H7 (cell line): ENCODE results near the gene SLC5A11. TPM values are rescaled to one million over a fixed set of nuclear protein-coding genes. Genes with fewer than 3 reads are reported as not detected.
A peak's percentile ranks its signal among the peaks of the same experiment; 100 is the strongest.

Experiments used
- DNase-seq: peaks from one replicate; pipeline ENCODE4 v3.0.0; 2012
- H3K27me3 ChIP-seq: 2 replicates; pipeline ENCODE4 v1.6.0; 2011; ENCODE audit warnings: mild to moderate bottlenecking, low read length; ENCODE audit not compliant: control insufficient read depth, insufficient read depth
- H3K36me3 ChIP-seq: replicated peaks from 2 replicates; pipeline ENCODE4 v1.5.1; 2011; ENCODE audit warnings: low read length; ENCODE audit not compliant: control insufficient read depth, insufficient read depth
- H3K4me3 ChIP-seq: 2 replicates; pipeline ENCODE4 v1.5.1; 2011; ENCODE audit warnings: low read depth, mild to moderate bottlenecking, control low read depth, low read length, moderate library complexity; ENCODE audit not compliant: insufficient read depth
- total RNA-seq: library from RNA; depleted of rRNA; stranded (reverse); fragments of >200 nt; shearing (Covaris generic); gene quantifications from 2 replicates; pipeline ENCODE4 v1.2.3, GENCODE V29; 2014; rRNA removed

SLC5A11 gene
- total RNA-seq, 1 experiment from 2014 or later: not detected

DNA sequence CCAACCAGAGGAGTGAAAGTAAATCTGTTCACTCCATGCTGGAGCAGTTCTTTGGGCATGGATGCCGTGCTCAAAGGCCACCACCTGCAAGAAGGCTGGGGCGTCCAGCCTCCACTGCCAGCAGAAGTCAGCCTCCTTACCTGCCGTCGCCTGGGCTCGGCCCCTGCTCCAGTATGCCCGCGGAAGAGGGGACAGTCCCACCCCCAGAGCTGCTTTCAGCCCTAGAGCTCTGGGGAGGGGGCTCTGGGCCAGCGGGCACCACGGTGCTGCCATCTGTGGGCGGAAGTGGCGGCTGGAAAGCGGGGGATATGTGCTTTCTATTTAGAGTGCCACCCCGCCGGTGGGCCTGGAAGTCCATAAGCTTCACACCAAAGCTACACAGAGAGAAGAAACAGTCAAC is 93.5 kb downstream of the SLC5A11 start:
- no peaks in the 10 kb centered on the region for H3K27me3 ChIP-seq
- H3K36me3 ChIP-seq: peaks cover 15% of the 10 kb centered on the region
- H3K4me3 ChIP-seq: no peak overlapping the region
- DNase-seq: peak; percentile 60

DNA sequence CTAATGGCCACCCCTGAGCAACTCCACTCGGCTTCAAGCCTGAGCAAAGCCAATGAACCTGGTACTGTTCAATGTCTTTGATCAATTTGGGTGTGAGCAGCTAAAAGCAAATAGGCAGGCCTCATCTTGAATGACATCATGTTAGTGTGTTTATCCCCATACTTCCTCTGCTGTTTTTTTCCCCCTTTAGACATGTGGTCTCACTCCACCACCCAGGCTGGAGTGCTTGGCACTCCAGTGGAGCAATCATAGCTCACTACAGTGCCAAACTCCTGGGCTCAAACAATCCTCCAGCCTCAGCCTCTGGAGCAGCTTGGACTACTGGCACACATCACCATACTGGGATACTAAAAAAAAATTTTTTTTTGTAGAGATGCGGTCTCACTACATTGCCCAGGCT is 94.0 kb downstream of the SLC5A11 start:
- Histone ChIP-seq H3K27me3 (no peaks in the 10 kb centered on the region), H3K4me3 (no peak overlapping the region), H3K36me3 (peaks cover 13% of the 10 kb centered on the region)
- DNase-seq: no peak

DNA sequence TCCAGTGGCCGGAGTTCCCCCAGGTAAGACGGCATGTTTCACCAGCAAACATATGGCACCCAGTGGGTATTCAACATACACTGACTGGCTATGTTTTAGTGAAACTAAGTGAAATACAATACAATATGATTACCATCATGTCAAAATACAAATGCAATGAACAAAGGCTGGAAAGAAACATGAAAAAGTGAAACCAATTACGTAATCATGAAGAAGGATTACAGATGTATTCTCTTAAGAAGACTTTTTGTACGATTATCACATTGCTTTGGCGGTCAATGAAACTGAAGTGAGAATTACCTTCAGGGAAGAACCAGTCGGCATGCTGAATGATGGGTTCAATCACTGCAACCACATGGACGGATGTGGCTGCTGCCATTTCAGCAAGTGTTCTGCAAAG is 97.7 kb downstream of the SLC5A11 start:
- Histone ChIP-seq H3K4me3 (no peak overlapping the region), H3K27me3 (no peaks in the 10 kb centered on the region), H3K36me3 (peaks cover 11% of the 10 kb centered on the region)
- no peak for DNase-seq

DNA sequence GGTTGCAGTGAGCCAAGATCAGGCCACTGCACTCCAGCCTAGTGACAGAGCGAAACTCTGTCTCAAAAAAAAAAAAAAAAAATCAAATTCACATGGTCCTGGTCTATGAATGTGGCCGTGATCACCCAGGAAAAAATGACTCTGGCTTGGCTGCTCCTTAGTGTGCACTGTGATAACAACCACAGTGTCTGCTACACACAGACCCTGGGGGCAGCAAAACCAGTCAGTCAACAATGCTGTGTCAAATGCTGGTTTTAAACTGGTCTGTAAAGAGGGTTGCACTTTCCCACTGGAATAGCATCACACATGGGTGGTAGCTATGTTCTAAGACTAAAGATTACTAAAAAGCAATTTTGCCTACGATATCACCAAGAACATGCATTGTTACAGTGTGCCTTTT is 98.4 kb downstream of the SLC5A11 start:
- no peak for DNase-seq
- H3K36me3 ChIP-seq: peaks cover 9% of the 10 kb centered on the region
- no peak overlapping the region for H3K4me3 ChIP-seq
- H3K27me3 ChIP-seq: no peaks in the 10 kb centered on the region

DNA sequence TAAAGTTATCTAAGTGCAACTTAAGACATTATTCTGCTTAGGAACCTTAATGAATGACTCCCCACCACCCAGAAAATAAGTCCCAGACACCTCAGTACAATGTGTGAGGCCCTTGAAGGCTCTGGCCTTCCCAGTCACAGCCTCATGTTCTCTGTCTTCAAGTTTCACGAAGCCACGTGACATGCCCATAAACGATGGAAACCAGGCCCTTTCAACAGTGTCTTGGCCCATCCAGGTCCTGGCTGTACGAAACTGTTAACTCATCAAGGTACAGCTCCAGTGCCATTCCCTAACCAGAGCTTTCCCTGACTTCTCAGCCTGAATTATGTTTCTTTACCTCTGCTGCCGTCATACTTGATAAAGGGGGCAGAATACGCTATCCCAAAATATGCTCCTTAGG is 100.4 kb downstream of the SLC5A11 start:
- H3K27me3 ChIP-seq: no peaks in the 10 kb centered on the region
- no peak for DNase-seq
- H3K4me3 ChIP-seq: no peak overlapping the region
- peaks cover 9% of the 10 kb centered on the region for H3K36me3 ChIP-seq

DNA sequence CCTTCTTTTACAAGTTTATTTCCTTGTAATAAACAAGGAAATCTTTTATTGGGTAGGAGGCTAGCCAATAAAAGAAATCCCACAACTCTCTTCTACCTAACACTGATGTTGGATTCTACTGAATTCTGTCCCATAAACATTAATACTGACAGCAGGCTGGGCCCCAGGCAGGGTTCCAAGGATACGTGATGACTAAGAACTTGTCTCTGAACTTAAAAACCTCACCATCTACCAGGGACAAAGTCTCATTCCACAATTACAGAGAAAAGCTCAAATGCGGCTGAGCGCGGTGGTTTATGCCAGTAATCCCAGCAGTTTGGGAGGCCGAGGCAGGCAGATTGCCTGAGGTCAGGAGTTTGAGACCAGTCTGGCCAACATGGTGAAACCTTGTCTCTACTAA is 104.5 kb downstream of the SLC5A11 start:
- H3K27me3 ChIP-seq: no peaks in the 10 kb centered on the region
- no peak overlapping the region for H3K4me3 ChIP-seq
- DNase-seq: no peak
- H3K36me3 ChIP-seq: peaks cover 13% of the 10 kb centered on the region

DNA sequence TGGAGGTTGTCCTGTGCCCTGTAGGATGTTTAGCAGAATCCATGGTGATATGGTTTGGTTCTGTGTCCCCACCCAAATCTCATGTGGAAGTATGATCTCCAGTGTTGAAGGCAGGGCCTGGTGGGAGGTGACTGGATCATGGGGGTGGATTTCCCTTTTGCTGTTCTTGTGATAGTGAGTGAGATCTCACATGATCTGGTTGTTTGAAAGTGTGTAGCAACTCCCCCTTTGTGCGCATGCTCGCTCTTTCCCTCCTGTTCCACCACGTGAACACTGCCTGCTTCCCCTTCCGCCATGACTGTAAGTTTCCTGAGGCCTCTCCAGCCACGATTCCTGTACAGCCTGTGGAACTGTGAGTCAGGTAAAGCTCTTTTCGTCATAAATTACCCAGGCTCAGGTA is 107.5 kb downstream of the SLC5A11 start:
- DNase-seq: no peak
- no peaks in the 10 kb centered on the region for H3K27me3 ChIP-seq
- H3K36me3 ChIP-seq: peaks cover 12% of the 10 kb centered on the region
- no peak overlapping the region for H3K4me3 ChIP-seq

DNA sequence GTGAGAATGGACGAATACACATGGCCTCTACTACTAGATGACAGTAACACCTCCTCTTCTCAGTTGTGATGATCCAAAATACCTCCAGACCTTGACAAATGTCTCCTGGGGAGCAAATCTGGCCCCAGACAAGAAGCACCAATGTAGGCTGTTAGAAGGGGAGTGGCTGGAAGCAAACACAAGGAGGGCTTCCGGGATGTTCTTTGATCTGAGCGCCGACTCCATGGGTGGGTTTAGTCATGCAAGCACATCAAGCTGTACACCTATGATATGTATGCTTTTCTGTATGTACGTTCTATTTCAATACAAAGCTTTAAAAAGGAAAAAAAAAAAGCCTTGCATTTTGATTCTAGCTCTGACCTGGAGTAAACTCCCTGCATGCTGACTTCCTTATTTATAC is 108.0 kb downstream of the SLC5A11 start:
- H3K27me3 ChIP-seq: no peaks in the 10 kb centered on the region
- DNase-seq: no peak
- H3K4me3 ChIP-seq: no peak overlapping the region
- peaks cover 14% of the 10 kb centered on the region for H3K36me3 ChIP-seq

DNA sequence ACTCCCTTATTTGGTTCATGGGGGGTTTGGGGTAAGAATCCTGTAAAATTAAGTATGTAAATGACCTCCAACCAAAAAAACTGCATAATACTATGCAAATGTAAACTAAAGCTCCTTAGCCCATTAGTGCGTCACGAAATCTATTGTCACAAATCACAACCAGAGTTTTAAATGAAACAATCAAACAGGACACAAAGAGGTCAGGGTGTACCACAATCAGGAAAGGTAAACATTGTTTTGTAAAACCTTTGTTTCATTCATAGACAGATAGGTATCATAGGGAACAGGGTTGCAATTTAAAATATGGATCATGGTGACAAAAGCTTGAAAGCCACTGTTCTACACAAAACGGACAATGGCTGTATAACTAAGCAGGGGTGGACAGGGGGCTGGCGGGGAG is 108.4 kb downstream of the SLC5A11 start:
- Histone ChIP-seq H3K36me3 (peaks cover 13% of the 10 kb centered on the region), H3K27me3 (no peaks in the 10 kb centered on the region), H3K4me3 (no peak overlapping the region)
- no peak for DNase-seq

DNA sequence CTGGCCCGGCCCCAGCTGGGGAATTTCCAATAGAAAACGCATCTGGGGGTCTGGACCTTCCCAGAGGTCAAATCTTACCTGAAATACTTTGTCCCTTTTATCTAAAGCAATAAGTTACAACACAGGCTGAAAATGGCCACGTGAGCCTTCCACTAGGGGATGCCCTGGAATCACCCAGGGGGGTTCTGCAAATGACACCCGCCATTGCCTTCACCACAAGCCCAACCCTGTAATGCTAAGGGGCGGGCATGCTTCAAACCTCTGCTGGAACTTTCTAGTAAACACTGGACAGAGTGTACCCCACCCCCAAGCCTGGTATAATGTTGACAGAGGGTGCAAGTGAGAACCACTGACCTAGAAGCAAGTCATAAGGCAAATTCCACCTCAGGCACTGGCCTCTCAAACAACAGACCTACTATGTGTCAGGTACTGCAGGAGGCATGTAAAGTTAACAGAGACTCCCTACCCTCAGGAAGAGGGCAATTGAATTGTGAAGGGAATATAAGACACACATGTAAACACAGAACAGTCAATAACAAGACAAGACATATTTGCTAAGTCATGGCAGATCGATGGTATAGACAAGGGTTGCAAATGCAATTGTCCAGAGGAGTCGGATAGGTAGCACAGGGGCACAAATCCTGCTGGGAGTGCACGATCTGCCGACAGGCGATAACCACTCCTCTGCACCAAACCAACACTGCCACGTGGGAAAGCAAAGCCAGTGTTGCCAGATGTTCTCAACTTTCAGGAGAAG is 110.4 kb downstream of the SLC5A11 start:
- no peaks in the 10 kb centered on the region for H3K27me3 ChIP-seq
- DNase-seq: no peak
- no peak overlapping the region for H3K4me3 ChIP-seq
- peaks cover 13% of the 10 kb centered on the region for H3K36me3 ChIP-seq

DNA sequence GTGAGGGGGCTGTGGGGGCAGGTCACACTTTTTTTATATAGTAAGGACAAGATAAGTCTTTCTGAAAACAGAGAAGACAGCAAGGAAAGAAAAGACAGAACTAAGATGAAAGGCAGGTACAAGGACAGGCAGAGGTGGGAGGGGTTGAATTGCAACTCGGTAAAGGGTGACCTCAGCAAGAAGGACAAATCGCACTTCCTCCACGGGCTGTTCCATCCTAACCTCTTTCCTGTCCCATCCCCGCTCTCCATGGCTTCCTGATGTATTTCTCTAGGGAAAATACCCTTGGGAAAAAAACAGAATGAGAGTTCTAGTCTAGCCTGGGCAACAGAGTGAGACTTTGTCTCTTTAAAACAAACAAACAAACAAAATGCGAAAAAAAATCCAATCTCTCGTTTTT is 112.1 kb downstream of the SLC5A11 start:
- Histone ChIP-seq H3K27me3 (no peaks in the 10 kb centered on the region), H3K36me3 (peaks cover 13% of the 10 kb centered on the region), H3K4me3 (no peak overlapping the region)
- DNase-seq: no peak

Other genes starting within 250 kb of the SLC5A11 start
- gene TNRC6A, start 116.3 kb upstream of the SLC5A11 start, total RNA-seq: 37.3 and 41.7 TPM in 2 replicates
- 31.3 and 33.3 TPM in 2 replicates for gene ARHGAP17, start 169.4 kb downstream of the SLC5A11 start, total RNA-seq